ENCODE data around the gene MIDN. TPM values are rescaled to one million over a fixed set of nuclear protein-coding genes. Genes with fewer than 3 reads are reported as not detected.

The MIDN gene
- total and polyA plus RNA-seq, 10 of the 15 experiments (the other 5 are each of a cell fraction or from before 2014, with no cell fraction given): 0.38 to 51.5 (median 7.2) TPM

- TF ChIP-seq EGR1 (IDR thresholded peaks at IDR 0.05; ENCODE audit: borderline replicate concordance in 1 of 2, low read depth in 2 of 2, low read length in 2 of 2) (peak in 1 of 2 experiments; percentile 84; a peak in 2 of 3 replicates), IRF3 (IDR thresholded peaks at IDR 0.05) (peak; percentile 82), HDGF (IDR thresholded peaks at IDR 0.05) (no peak), TCF3 (IDR thresholded peaks at IDR 0.05; ENCODE audit: borderline replicate concordance, insufficient read depth, low read depth, low read length) (no peak), SP1 (IDR thresholded peaks at IDR 0.05; ENCODE audit: low read depth, low read length) (peak; percentile 95), KDM1A (IDR thresholded peaks at IDR 0.05; ENCODE audit: borderline replicate concordance) (no peak), ELK1 (IDR thresholded peaks at IDR 0.05; ENCODE audit: low read depth, low read length) (no peak), CREM (IDR thresholded peaks at IDR 0.05; ENCODE audit: low read depth) (peak; percentile 59), IKZF2 (IDR thresholded peaks at IDR 0.05) (no peak; a peak in 1 of 4 replicates), ZBTB33 (IDR thresholded peaks at IDR 0.05) (no peak), HDAC6 (IDR thresholded peaks at IDR 0.05; ENCODE audit: unreplicated experiment) (no peak), IKZF1 (conservative IDR thresholded peaks at IDR 0.05) (peak; percentile 65; the same call in 1 of the 2 replicates), CHD4 (IDR thresholded peaks at IDR 0.05) (no peak), SMARCA5 (IDR thresholded peaks at IDR 0.05) (0 out of 2 replicates have a peak, but pooled peaks have one; percentile 19), YBX1 (IDR thresholded peaks at IDR 0.05) (no peak), IRF4 (IDR thresholded peaks at IDR 0.05; ENCODE audit: low read depth, low read length) (no peak), TBL1XR1 (IDR thresholded peaks at IDR 0.05; ENCODE audit: low read depth, low read length) (no peak), GATAD2B (conservative IDR thresholded peaks at IDR 0.05; ENCODE audit: low read depth) (peak; percentile 36; the same call in 1 of the 2 replicates), MEF2A (IDR thresholded peaks at IDR 0.05; ENCODE audit: insufficient read depth, low read depth, low read length) (0 out of 2 replicates have a peak, but pooled peaks have one; percentile 4), BMI1 (IDR thresholded peaks at IDR 0.05; ENCODE audit: borderline replicate concordance) (peak; percentile 87; the same call in 1 of the 2 replicates), BCL3 (IDR thresholded peaks at IDR 0.05; ENCODE audit: borderline replicate concordance, insufficient read depth, low read depth, low read length, poor library complexity, severe bottlenecking) (no peak), SIX5 (IDR thresholded peaks at IDR 0.05; ENCODE audit: low read depth, low read length, severe bottlenecking) (peak; percentile 5), USF2 (IDR thresholded peaks at IDR 0.05; ENCODE audit: borderline replicate concordance, low read depth, low read length) (no peak), CBX3 (IDR thresholded peaks at IDR 0.05; ENCODE audit: borderline replicate concordance, low read depth) (no peak), KAT2A (conservative IDR thresholded peaks at IDR 0.05; ENCODE audit: control insufficient read depth, low read depth, low read length) (no peak)
Observed at GRCh38 chr19:1260749-1261537, 12.6 kb downstream of the MIDN start (continued).

All from GM12878 (cell line).